Stomach (tissue), 9 donors: ENCODE measurements around the gene HSPB6. TPM values are rescaled to one million over a fixed set of nuclear protein-coding genes. Genes with fewer than 3 reads are reported as not detected.

Experiments
- DNase-seq, 2 donors: peaks; one replicate each; pipeline versions ENCODE4 v3.0.0 to v3.0.0-alpha.2; 2013 to 2019
- H3K27ac ChIP-seq, 5 donors: fragments of 200-600 bp in 4 of 5; sonication (generic) in 4 of 5; one replicate each; pipeline ENCODE4 v1.5.1; 2013 to 2019; ENCODE audit warnings: mild to moderate bottlenecking in 1 of 5, moderate library complexity in 1 of 5
- H3K27me3 ChIP-seq, 3 donors: fragments of 200-600 bp; sonication (generic); one replicate each; pipeline ENCODE4 v1.5.1; 2017 to 2019; ENCODE audit warnings: mixed run types in 1 of 3
- H3K36me3 ChIP-seq, 4 donors: fragments of 200-600 bp; sonication (generic); 1 replicate in 3 of 4; 2 replicates in 1 of 4; pipeline ENCODE4 v1.5.1; 2016 to 2019
- H3K4me1 ChIP-seq, 4 donors: fragments of 200-600 bp; sonication (generic); one replicate each; pipeline ENCODE4 v1.5.1; 2016 to 2019
- H3K4me3 ChIP-seq, 4 donors: fragments of 200-600 bp; sonication (generic) in 3 of 4; one replicate each; pipeline ENCODE4 v1.5.1; 2016 to 2019; ENCODE audit warnings: mild to moderate bottlenecking in 1 of 4
- H3K9me3 ChIP-seq, 4 donors: fragments of 200-600 bp; sonication (generic); one replicate each; pipeline ENCODE4 v1.5.1; 2016 to 2019
- EP300 ChIP-seq: sonication (generic); formaldehyde crosslinking; IDR thresholded peaks from one replicate; pipeline ENCODE4 v1.6.1; 2017; ENCODE audit warnings: antibody characterized with exemption
- POLR2A ChIP-seq, 4 donors: fragments of 450-650 bp; IDR thresholded peaks; one replicate each; pipeline ENCODE4 v1.6.1; 2016; ENCODE audit warnings: antibody characterized with exemption in 4 of 4, control low read depth in 2 of 4, mild to moderate bottlenecking in 1 of 4, moderate library complexity in 1 of 4
- POLR2AphosphoS5 ChIP-seq, 3 donors: sonication (generic); formaldehyde crosslinking; IDR thresholded peaks; one replicate each; pipeline ENCODE4 v1.6.1; 2016; ENCODE audit warnings: antibody characterized with exemption in 3 of 3
- WGBS, 5 donors: extraction: QIAGEN DNeasy Blood & Tissue Kit in 3 of 5; methylation state at CpG; one replicate each; pipeline versions ENCODE4 v1.1.5 to v1.1.7; 2013 to 2018; 5-methylcytosine and 5-hydroxymethylcytosine counted together
- intact Hi-C: fragments of 100-400 bp; cut with DNase I; formaldehyde crosslinking; loops from one replicate; pipeline ENCODE4 v1.15.1; 2023; ENCODE audit warnings: low total_unique reads
- polyA plus RNA-seq, 3 donors: library from polyadenylated mRNA; stranded (reverse); fragments of 200-250 nt; gene quantifications; one replicate each; pipeline ENCODE4 v1.2.3, GENCODE V29; 2013
- total RNA-seq, 5 donors: library from RNA; depleted of rRNA; stranded (reverse); fragments of >200 nt; gene quantifications; one replicate each; pipeline versions ENCODE4 v1.1.0 to v1.2.3, GENCODE V29; 2014 to 2016
- TF ChIP-seq, protein P1 (sequence below), 7 experiments: fragments of 450-650 bp in 4 of 7; fragments of 200-600 bp in 3 of 7; sonication (generic) in 3 of 7; IDR thresholded peaks; one replicate each; pipeline ENCODE4 v1.5.1; 2016 to 2019; ENCODE audit warnings: antibody characterized with exemption in 7 of 7, control low read depth in 2 of 7, mild to moderate bottlenecking in 1 of 7
- donor health status: healthy with polysubstance abuse.
- donor health status: Bipolar disorder and iron deficiency.
- donor health status: healthy.

The HSPB6 gene
- total and polyA plus RNA-seq, 8 donors = 25.0 to 492 (median 81.0) TPM

DNA sequence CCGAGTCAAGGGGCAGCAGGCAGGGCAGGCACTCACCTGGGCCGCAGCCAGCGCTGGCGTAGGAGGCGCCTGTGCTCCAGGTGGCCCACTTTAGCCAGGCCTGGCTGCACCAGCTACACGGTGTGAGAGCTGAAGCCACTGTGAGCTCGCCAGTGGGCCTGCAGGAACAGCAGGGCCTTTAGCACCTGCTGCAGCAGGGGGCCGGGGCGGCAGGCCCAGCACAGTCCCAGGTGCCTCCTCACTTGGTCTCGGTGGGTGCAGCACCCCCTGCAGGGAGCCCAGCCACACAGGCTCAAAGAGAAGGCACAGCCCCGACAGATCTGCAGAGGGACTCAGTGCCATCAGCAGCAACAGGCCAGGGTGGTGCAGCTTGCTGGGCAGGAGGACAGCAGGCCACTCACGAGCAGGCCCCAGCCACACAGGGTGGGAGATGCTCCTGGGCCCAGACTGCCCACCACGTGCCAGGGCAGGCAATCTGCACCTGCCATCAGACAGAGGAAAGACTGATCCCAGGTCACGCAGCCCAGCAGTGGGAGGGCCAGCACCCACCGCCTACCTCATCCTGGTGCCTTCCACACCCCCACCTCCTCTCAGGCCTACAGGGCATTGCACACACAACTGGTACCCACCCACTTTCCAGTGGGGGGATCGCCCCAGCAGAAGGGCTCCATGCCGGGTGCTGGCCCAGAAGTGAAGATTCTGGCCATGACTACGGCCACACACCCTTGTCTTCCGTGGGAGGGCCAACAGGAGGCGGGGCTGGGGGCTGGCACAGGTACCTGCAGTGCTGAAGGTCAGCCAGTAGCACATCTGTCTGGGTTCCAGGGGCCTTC lies 34.4 kb upstream of the HSPB6 start:
- H3K27ac ChIP-seq = no peak overlapping the region
- no peak overlapping the region for H3K4me3 ChIP-seq
- H3K36me3 ChIP-seq = peaks cover 0 to 15% (median 11%) of the 10 kb centered on the region in 4 donors
- no peak for DNase-seq
- intact Hi-C loops = no loop called here
- whole genome bisulfite sequencing, 5 donors = 58 to 62% (median 60%) methylated on average over 15 to 20 of the region's 20 CpGs
- peaks cover 0 to 14% (median 0%) of the 10 kb centered on the region in 3 donors for H3K27me3 ChIP-seq
- TF ChIP-seq, protein P1, sequence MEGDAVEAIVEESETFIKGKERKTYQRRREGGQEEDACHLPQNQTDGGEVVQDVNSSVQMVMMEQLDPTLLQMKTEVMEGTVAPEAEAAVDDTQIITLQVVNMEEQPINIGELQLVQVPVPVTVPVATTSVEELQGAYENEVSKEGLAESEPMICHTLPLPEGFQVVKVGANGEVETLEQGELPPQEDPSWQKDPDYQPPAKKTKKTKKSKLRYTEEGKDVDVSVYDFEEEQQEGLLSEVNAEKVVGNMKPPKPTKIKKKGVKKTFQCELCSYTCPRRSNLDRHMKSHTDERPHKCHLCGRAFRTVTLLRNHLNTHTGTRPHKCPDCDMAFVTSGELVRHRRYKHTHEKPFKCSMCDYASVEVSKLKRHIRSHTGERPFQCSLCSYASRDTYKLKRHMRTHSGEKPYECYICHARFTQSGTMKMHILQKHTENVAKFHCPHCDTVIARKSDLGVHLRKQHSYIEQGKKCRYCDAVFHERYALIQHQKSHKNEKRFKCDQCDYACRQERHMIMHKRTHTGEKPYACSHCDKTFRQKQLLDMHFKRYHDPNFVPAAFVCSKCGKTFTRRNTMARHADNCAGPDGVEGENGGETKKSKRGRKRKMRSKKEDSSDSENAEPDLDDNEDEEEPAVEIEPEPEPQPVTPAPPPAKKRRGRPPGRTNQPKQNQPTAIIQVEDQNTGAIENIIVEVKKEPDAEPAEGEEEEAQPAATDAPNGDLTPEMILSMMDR (IDR thresholded peaks at IDR 0.05) = no peak
- TF ChIP-seq POLR2A (IDR thresholded peaks at IDR 0.05) = no peak
- no peak for TF ChIP-seq EP300
- TF ChIP-seq POLR2AphosphoS5 (IDR thresholded peaks at IDR 0.05) = no peak
- no peaks in the 10 kb centered on the region for H3K9me3 ChIP-seq
- H3K4me1 ChIP-seq = no peaks in the 10 kb centered on the region

DNA sequence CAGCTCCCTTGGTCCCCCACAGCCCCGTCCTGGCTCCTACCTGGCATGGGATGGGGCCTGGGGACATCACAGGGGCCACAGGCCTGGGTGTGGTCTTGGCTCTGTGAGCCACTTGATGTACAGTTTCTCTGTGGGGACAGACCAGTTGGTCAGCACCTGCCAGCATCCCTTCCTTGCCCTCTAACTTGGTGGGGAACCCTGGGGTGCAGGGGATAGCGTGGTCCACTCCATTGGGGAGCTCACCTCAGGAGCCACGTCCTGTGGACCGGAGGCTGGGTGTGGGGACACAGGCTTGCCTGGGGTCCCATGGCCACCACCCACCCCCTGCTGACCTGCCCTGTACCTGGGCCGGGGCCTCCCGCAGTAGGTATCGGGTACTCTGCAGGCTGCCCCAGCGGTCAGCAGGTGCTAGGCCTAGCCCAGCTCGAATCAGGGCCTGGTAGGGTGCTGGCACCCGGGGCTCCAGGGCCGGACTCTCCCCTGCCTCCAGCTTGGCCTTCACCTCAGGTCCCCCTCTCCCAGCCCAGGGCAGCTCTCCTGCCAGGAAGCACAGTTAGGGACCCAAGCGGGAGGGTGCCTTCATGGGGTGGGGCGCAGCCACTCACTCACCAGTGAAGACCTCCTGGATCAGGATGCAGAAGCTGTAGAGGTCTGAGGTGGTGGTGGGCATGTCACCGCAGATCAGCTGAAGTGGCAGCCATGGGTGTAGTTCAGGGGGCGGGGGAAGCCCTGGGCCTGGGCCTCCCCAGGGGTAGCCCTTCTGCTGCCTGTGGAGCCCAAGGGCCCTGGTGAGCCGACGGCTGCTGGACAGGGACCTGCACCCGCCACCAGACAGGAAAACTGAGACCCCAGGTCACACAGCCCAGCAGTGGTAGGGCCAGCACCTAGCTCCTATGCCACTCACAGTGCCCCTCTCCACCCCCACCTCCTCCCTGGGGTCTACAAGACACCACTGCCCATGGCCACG lies 33.4 kb upstream of the HSPB6 start:
- intact Hi-C loops = no loop called here
- Histone ChIP-seq H3K4me3 (no peak overlapping the region), H3K4me1 (no peaks in the 10 kb centered on the region), H3K9me3 (no peaks in the 10 kb centered on the region), H3K36me3 (peaks cover 0 to 25% (median 17%) of the 10 kb centered on the region in 4 donors), H3K27ac (no peak overlapping the region), H3K27me3 (peaks cover 0 to 5% (median 0%) of the 10 kb centered on the region in 3 donors)
- 74 to 89% (median 85%) methylated on average over 9 to 19 of the region's 19 CpGs for WGBS, 5 donors
- DNase-seq = no peak
- TF ChIP-seq, protein P1 (IDR thresholded peaks at IDR 0.05) = no peak
- no peak for TF ChIP-seq POLR2AphosphoS5 (IDR thresholded peaks at IDR 0.05)
- TF ChIP-seq EP300 = no peak
- TF ChIP-seq POLR2A (IDR thresholded peaks at IDR 0.05) = no peak

DNA sequence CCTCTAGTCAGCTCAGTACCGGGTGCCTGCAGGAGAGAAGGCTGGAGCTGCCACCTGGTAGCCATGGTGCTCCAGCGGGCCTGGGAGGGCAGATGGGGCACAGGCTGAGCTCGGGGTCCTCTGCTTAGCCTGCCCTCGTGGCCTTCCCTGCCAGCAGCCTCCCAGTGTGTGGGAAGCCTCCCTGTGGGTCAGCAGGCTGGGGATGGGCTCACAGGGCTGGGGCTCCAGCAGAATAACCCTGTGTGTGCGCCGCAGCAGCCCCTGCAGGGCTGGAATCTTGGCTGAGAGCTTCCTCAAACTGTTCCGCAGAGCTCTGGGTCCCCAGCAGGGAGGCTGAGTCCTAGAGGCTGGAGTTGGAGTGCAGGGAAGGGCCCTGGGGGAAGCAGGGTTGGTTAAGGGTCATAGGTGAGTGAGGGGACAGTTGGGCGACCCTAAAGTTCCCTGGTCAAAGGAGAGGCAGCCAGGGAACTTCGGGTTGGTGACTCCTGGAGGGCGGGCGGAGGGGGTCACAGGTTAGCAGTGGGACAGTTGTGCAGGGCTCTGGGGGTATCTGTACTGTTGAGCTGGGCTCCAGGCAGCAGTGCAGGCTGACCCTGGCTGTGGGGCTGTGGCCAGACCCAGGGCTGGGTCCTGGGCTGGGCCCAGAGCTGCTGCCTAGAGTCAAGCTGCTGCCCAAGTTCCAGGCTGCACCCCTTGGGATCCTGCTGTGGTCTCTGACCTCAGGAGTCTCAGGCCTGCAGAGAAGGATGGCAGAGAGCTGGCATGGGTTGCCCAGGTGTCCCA lies 32.6 kb upstream of the HSPB6 start:
- Histone ChIP-seq H3K36me3 (peaks cover 0 to 33% (median 24%) of the 10 kb centered on the region in 4 donors), H3K4me3 (no peak overlapping the region), H3K27me3 (peaks cover 0 to 5% (median 0%) of the 10 kb centered on the region in 3 donors), H3K4me1 (no peaks in the 10 kb centered on the region), H3K9me3 (no peaks in the 10 kb centered on the region), H3K27ac (no peak overlapping the region)
- DNase-seq = no peak
- intact Hi-C loops = no loop called here
- 81 to 89% (median 84%) methylated on average over 8 to 11 of the region's 11 CpGs for WGBS, 5 donors
- TF ChIP-seq, protein P1 (IDR thresholded peaks at IDR 0.05) = no peak
- TF ChIP-seq POLR2AphosphoS5 (IDR thresholded peaks at IDR 0.05) (no peak), EP300 (no peak), POLR2A (IDR thresholded peaks at IDR 0.05) (no peak)
